ENCODE data around the gene TDRD12. TPM values are rescaled to one million over a fixed set of nuclear protein-coding genes. Genes with fewer than 3 reads are reported as not detected.

Gene TDRD12, protein sequence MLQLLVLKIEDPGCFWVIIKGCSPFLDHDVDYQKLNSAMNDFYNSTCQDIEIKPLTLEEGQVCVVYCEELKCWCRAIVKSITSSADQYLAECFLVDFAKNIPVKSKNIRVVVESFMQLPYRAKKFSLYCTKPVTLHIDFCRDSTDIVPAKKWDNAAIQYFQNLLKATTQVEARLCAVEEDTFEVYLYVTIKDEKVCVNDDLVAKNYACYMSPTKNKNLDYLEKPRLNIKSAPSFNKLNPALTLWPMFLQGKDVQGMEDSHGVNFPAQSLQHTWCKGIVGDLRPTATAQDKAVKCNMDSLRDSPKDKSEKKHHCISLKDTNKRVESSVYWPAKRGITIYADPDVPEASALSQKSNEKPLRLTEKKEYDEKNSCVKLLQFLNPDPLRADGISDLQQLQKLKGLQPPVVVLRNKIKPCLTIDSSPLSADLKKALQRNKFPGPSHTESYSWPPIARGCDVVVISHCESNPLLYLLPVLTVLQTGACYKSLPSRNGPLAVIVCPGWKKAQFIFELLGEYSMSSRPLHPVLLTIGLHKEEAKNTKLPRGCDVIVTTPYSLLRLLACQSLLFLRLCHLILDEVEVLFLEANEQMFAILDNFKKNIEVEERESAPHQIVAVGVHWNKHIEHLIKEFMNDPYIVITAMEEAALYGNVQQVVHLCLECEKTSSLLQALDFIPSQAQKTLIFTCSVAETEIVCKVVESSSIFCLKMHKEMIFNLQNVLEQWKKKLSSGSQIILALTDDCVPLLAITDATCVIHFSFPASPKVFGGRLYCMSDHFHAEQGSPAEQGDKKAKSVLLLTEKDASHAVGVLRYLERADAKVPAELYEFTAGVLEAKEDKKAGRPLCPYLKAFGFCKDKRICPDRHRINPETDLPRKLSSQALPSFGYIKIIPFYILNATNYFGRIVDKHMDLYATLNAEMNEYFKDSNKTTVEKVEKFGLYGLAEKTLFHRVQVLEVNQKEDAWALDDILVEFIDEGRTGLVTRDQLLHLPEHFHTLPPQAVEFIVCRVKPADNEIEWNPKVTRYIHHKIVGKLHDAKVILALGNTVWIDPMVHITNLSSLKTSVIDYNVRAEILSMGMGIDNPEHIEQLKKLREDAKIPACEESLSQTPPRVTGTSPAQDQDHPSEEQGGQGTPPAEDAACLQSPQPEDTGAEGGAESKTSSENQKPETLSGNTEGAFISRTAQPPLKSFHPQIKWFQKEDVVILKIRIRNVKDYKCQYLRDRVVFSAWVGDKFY (N-terminal part only)
- under 1 TPM in 1 of 2 experiments, not detected in 1; 0.45 TPM for total RNA-seq

DNA sequence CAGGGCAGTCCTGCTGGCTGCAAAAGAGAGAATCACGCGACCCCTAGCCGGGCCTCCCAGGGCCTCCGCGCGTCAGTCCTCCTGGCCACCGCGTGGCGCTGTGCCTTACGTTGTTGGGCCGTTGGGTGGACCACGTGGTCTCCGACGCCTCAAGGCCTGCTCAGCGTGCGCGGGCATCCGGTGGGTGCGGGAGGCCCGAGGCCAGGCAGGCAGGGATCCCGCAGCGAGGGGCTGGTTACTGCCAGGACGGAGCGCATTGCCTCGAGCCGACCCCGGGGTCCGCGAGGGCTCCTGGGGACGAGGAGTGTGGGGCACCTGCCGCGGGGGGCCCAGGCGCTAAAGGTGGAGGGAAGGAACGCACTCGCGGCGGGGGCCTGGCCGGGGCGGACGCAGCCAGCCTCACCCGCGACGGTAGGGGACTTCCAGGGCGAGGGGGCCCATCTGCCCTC is at the start of gene TDRD12:
Gene TDRD12 (plus strand): TSS at position 157 of the 449 bp plus-strand sequence. CDS start 306 bp downstream, outside the sequence.
- ChIA-PET CTCF (no interaction called here), POLR2A (no interaction called here)
- DNase-seq = no peak
- Mint-ChIP-seq H3K4me1 (no peaks in the 10 kb centered on the region), H3K4me3 (no peak within 1 kb of the TSS), H3K9me3 (no peaks in the 10 kb centered on the region), H3K36me3 (ENCODE audit: low read depth) (peaks cover 2% of the 10 kb centered on the region), H3K27me3 (no peaks in the 10 kb centered on the region), H3K27ac (no peak within 1 kb of the TSS)

DNA sequence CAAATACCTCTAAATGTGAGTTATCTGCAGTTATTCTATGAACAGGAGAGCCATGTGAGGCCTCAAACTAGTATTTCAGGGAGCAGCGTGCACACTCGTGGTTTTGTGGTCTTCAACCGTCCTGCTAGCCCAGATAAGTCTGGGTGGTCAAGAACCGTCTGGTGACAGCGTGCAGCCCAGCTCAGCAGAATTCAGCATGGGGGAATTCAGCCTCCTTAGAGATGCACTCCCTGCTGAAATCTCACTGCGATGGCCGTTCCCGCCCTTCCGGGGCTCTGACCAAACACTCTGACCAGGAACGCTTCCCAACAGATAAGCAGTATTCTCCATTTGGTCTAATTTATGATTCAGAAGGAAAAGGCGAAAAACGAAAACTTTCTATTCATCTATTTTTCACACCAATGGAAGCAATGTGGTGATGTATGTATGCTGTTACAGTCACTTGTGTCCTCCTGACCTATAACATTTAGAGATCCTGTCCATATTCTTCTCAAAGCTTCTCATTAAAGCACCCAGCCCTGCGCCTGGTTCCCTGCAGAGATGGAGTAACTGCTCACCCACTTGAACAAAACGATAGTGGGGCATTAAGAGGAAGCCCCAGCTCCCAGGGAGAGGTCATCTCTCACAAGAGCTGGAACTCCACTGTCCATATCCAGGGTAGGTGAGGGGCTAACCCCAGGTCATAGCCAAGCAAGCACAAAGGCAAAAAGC is 47.5 kb upstream of the TDRD12 start:
- no peak overlapping the region for H3K27ac Mint-ChIP-seq
- no peak for DNase-seq
- ChIA-PET CTCF (no interaction called here), POLR2A (interaction anchor here (0.6 to 1.3 kb wide), 2 partner anchors 20 to 94 kb away, joined by 3 to 4 read pairs; partner anchors contain the start of gene NUDT19)
- peaks cover 4% of the 10 kb centered on the region for H3K36me3 Mint-ChIP-seq (ENCODE audit: low read depth)
- peaks cover 42% of the 10 kb centered on the region for H3K4me1 Mint-ChIP-seq
- no peaks in the 10 kb centered on the region for H3K9me3 Mint-ChIP-seq
- peaks cover 6% of the 10 kb centered on the region for H3K27me3 Mint-ChIP-seq
- no peak overlapping the region for H3K4me3 Mint-ChIP-seq

DNA sequence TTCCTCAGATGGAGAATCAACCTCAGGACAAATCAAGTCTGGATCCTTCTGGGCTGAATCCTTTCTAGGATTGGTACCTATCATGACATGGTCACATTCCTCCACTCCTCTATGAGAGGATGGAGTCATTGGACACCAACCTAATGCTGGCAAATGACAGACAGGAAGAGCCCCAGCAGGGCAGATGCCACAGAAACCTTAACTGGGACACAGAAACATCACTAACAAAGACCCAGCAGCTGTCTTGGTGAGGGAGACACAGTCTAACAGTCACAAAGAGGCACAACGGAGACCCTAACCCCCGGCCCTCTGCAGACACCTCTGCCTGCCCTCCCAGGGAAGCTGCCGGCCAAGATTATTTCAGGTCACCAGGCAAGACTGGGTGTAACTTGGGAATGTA is 46.7 kb upstream of the TDRD12 start:
- peaks cover 14% of the 10 kb centered on the region for H3K27me3 Mint-ChIP-seq
- ChIA-PET POLR2A (interaction anchor here (0.6 to 1.3 kb wide), 2 partner anchors 19 to 93 kb away, joined by 3 to 4 read pairs; partner anchors contain the start of gene NUDT19), CTCF (no interaction called here)
- H3K4me3 Mint-ChIP-seq = peak overlapping the region; percentile 45
- H3K27ac Mint-ChIP-seq = no peak overlapping the region
- H3K36me3 Mint-ChIP-seq (ENCODE audit: low read depth) = peaks cover 4% of the 10 kb centered on the region
- no peaks in the 10 kb centered on the region for H3K9me3 Mint-ChIP-seq
- peaks cover 47% of the 10 kb centered on the region for H3K4me1 Mint-ChIP-seq
- DNase-seq = no peak

DNA sequence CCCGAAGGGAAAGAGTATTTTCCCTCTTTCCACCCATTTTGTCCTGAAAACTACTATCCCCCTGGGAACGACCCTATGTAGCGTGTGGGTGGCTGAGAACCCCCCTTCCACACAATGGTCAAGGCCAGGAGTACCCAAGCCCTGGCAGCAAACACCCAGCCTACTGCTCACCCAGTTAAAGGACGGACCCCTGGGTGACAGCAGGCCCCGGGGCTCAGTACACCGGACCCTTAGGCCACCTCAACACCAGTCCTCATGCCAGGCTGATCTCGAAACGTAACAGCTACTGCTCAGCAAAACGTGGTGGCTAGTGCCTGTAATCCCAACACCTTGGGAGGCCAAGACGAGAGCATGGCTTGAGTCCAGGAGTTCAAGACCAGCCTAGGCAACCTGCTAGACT is 46.0 kb upstream of the TDRD12 start:
- Mint-ChIP-seq H3K27ac (no peak overlapping the region), H3K36me3 (ENCODE audit: low read depth) (peaks cover 4% of the 10 kb centered on the region), H3K9me3 (no peaks in the 10 kb centered on the region), H3K27me3 (peaks cover 16% of the 10 kb centered on the region), H3K4me1 (peaks cover 47% of the 10 kb centered on the region), H3K4me3 (peak overlapping the region; percentile 45)
- POLR2A ChIA-PET = interaction anchor here (4.1 kb wide), 1 partner anchor 18 kb away, joined by 34 read pairs; the partner anchor contains the start of gene NUDT19
- CTCF ChIA-PET = interaction anchor here (1.4 kb wide), 1 partner anchor 18 kb away, joined by 4 read pairs; the partner anchor contains the start of gene NUDT19
- DNase-seq = no peak

DNA sequence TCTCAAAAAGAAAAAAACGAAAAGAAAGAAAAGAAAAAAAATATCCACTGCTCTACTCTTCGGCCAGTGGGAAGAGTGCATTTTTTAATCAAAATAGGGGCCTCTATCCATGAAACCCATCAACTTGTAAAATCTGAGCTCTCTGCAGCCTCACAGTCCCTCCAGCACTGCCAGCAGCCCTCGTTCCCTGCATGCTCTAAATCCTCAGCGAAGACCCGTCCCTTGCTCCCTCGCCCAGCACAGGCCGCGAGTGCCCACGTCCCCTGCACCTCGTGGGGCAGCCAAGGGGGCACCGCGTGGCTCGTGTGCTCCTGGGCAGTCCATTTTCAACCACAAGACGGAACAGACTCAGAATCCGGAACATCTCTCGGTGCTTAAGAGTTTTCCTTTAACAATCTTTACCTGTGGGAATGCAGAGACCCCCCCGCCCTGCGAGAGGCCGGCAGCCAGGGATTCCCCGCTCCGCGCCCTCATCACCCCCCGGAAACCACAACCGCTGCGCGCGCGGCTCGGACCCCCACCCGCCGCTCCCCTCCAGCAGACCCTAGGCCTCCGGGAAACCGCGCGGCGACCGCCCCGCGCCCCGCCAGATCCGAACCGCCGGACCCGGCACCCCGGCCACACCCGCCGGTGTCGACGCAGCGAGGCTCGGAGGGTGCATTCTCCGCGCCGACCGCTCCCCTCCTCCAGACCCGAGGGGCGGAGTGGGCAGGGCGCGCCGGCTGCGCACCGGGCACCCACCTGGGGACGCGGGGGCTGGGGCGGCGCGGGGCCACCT is 45.2 kb upstream of the TDRD12 start:
- POLR2A ChIA-PET = interaction anchor here (1.2 to 4.1 kb wide), 3 partner anchors 17 to 31 kb away, joined by 4 to 34 read pairs (median 6); partner anchors contain the start of gene NUDT19
- no peaks in the 10 kb centered on the region for H3K9me3 Mint-ChIP-seq
- peak overlapping the region; percentile 87 for H3K4me3 Mint-ChIP-seq
- peak overlapping the region; percentile 67 for H3K27ac Mint-ChIP-seq
- peaks cover 45% of the 10 kb centered on the region for H3K4me1 Mint-ChIP-seq
- H3K27me3 Mint-ChIP-seq = peaks cover 16% of the 10 kb centered on the region
- peaks cover 4% of the 10 kb centered on the region for H3K36me3 Mint-ChIP-seq (ENCODE audit: low read depth)
- CTCF ChIA-PET = interaction anchor here (1.0 to 1.4 kb wide), 2 partner anchors 17 to 74 kb away, joined by 4 read pairs; partner anchors contain the start of gene NUDT19
- DNase-seq = no peak

DNA sequence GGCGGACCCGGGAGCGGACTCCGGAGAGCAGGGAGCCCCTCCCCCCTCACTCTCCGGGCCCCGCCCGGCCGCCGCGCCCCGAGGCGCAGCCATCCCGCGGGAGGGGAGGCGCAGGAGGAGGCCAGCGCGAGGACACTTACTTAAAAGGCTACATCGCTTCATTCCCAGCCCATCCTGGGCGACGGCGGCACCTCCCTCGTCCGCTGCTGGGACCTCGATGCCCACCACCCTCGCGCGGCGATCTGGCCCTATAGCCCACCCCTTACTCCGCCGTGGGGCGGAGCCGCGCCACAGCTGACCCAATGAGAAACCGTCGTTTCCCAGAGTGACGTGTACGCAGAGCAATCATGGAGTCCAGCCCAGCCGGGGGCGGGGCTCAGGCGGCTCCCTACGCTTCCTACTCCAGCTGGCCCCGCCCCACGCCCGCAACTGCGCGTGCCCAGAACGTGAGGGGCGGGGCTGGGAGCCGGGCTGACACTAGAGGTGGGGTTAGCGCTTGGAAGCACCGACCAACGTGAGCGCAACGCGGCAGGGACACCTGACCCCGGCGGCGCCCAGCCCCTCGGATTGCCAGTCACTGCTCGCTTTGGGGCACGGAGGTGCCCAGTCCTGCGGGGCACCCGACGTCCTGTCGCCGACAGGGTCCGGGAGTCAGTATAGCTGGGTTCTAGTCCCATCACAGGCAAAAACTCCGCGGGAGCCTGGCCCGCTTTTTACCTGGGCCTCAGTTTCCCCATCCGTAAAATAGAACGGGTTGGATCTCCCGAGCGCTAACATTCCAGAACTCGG is 44.4 kb upstream of the TDRD12 start, which contains the start of gene ANKRD27:
Gene ANKRD27 (minus strand): TSS at position 250 of the 789 bp plus-strand sequence. CDS start 16,165 bp downstream, outside the sequence.
- peak within 1 kb of the TSS; percentile 67 for H3K27ac Mint-ChIP-seq
- no peaks in the 10 kb centered on the region for H3K9me3 Mint-ChIP-seq
- H3K36me3 Mint-ChIP-seq (ENCODE audit: low read depth) = peaks cover under 1% of the 10 kb centered on the region
- peaks cover 38% of the 10 kb centered on the region for H3K4me1 Mint-ChIP-seq
- peak within 1 kb of the TSS; percentile 87 for H3K4me3 Mint-ChIP-seq
- CTCF ChIA-PET = interaction anchor here (0.6 to 1.0 kb wide), 2 partner anchors 34 to 75 kb away, joined by 3 to 4 read pairs; no protein-coding TSS in a partner anchor
- peaks cover 16% of the 10 kb centered on the region for H3K27me3 Mint-ChIP-seq
- peak; percentile 98 for DNase-seq
- POLR2A ChIA-PET = interaction anchor here (0.6 to 4.1 kb wide), 7 partner anchors 16 to 270 kb away, joined by 3 to 34 read pairs (median 4); partner anchors contain the start of genes DPY19L3, NUDT19 and PDCD5

DNA sequence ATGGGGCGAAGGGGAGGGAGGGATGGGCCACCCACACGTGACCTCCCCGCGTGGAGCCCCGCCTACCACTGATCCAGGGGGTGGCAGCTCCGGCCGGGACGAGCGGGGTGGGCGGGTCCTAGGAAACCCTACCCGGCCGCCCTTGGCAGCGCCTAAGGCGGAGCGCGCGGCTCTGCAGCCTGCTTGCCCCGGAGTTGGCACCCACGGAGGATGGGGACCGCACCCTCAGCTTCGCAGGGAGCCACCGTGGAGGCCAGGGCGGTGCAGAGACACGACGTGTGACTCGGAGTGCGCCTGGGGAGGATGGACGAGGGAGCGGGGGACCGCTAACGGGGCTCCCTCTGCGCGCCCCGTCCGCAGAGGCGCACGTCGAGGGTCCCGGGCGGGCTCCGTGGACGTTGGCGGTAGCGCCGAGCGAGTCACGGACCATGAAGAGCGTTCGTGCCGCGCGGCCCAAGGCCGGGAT is 43.8 kb upstream of the TDRD12 start, which contains the start of gene RGS9BP:
Gene RGS9BP (plus strand): TSS at position 129 of the 466 bp plus-strand sequence. CDS start 416 bp downstream, outside the sequence.
- Mint-ChIP-seq H3K27me3 (peaks cover 16% of the 10 kb centered on the region), H3K4me3 (peak within 1 kb of the TSS; percentile 84), H3K27ac (peak within 1 kb of the TSS; percentile 58), H3K4me1 (peaks cover 36% of the 10 kb centered on the region), H3K36me3 (ENCODE audit: low read depth) (no peaks in the 10 kb centered on the region), H3K9me3 (no peaks in the 10 kb centered on the region)
- DNase-seq = peak; percentile 75
- POLR2A ChIA-PET = interaction anchor here (0.6 to 4.1 kb wide), 9 partner anchors 10 to 270 kb away, joined by 3 to 34 read pairs (median 4); partner anchors contain the start of genes DPY19L3, NUDT19 and PDCD5
- CTCF ChIA-PET = interaction anchor here (0.6 to 1.4 kb wide), 5 partner anchors 11 to 501 kb away, joined by 3 to 6 read pairs (median 3); partner anchors contain the start of gene NUDT19

DNA sequence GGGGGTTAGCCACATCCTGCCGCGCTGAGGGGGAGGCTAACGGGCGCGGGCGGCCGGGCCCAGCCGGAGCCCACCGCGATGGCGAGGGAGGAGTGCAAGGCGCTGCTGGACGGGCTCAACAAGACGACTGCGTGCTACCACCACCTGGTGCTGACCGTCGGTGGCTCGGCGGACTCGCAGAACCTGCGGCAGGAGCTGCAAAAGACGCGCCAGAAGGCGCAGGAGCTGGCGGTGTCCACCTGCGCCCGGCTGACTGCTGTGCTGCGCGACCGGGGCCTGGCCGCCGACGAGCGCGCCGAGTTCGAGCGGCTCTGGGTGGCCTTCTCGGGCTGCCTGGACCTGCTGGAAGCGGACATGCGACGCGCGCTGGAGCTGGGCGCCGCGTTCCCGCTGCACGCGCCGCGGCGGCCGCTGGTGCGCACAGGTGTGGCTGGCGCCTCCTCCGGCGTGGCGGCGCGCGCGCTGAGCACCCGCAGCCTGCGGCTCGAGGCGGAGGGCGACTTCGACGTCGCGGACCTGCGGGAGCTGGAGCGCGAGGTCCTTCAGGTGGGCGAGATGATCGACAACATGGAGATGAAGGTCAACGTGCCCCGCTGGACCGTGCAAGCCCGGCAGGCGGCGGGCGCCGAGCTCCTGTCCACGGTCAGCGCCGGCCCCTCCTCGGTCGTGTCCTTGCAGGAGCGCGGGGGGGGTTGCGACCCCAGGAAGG is 43.2 kb upstream of the TDRD12 start:
- CTCF ChIA-PET = interaction anchor here (1.1 to 1.4 kb wide), 5 partner anchors 8 to 501 kb away, joined by 3 to 6 read pairs (median 3); partner anchors contain the start of gene NUDT19
- H3K9me3 Mint-ChIP-seq = no peaks in the 10 kb centered on the region
- H3K4me3 Mint-ChIP-seq = peak overlapping the region; percentile 84
- peaks cover 16% of the 10 kb centered on the region for H3K27me3 Mint-ChIP-seq
- DNase-seq = no peak
- no peaks in the 10 kb centered on the region for H3K36me3 Mint-ChIP-seq (ENCODE audit: low read depth)
- POLR2A ChIA-PET = interaction anchor here (0.9 to 4.1 kb wide), 6 partner anchors 11 to 271 kb away, joined by 3 to 34 read pairs (median 4); partner anchors contain the start of genes DPY19L3, NUDT19 and PDCD5
- no peak overlapping the region for H3K27ac Mint-ChIP-seq
- H3K4me1 Mint-ChIP-seq = peaks cover 36% of the 10 kb centered on the region

DNA sequence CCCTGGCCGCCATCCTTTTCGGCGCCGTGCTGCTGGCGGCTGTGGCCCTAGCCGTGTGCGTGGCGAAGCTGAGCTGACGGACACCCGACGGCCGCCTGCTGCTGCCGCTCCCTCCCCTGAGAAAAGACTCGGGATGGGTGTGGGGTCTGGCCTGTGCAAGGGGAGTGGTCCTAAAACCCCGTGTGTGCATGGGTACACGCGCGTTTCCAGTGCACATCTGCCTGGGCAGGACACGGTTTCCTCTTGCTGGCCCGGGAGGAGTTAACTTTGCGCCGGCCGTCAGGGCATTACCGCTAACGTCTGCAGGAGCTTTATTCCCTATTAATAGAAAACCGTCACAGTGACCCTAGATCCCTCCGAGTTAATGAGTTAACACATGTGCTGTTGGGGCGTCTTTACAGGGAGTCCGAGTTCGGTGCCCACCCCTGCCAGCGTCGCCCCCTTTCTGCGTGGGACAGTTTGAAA is 42.6 kb upstream of the TDRD12 start:
- DNase-seq = no peak
- H3K27me3 Mint-ChIP-seq = peaks cover 16% of the 10 kb centered on the region
- peak overlapping the region; percentile 54 for H3K4me3 Mint-ChIP-seq
- no peaks in the 10 kb centered on the region for H3K9me3 Mint-ChIP-seq
- peaks cover 30% of the 10 kb centered on the region for H3K4me1 Mint-ChIP-seq
- H3K36me3 Mint-ChIP-seq (ENCODE audit: low read depth) = no peaks in the 10 kb centered on the region
- no peak overlapping the region for H3K27ac Mint-ChIP-seq
- CTCF ChIA-PET = interaction anchor here (1.1 to 1.4 kb wide), 5 partner anchors 9 to 500 kb away, joined by 3 to 6 read pairs (median 3); partner anchors contain the start of gene NUDT19
- POLR2A ChIA-PET = interaction anchor here (0.9 to 4.1 kb wide), 4 partner anchors 13 to 96 kb away, joined by 3 to 34 read pairs (median 6); partner anchors contain the start of genes NUDT19 and PDCD5
